RWPE2 (cell line): ENCODE data around the gene GABRB1.

Source experiments
- ATAC-seq: fragments of 200-7000 bp; cut with Tn5 transposase; 3 replicates; pipeline ENCODE4 v1.9.1; 2021; ENCODE audit warnings: low read depth
- DNase-seq: peaks from one replicate; pipeline ENCODE4 v3.0.0-alpha.2; 2020; ENCODE audit warnings: low spot score
- H3K27ac ChIP-seq: fragments of 450-650 bp; 2 replicates; pipeline ENCODE4 v1.5.1; 2017; ENCODE audit warnings: mild to moderate bottlenecking; ENCODE audit not compliant: poor library complexity, severe bottlenecking
- H3K27me3 ChIP-seq: fragments of 250-450 bp; sonication (Bioruptor Pico); 2 replicates; pipeline ENCODE4 v1.5.1; 2021; ENCODE audit warnings: mild to moderate bottlenecking, moderate library complexity; ENCODE audit not compliant: insufficient read depth, poor library complexity, severe bottlenecking
- H3K36me3 ChIP-seq: fragments of 250-450 bp; sonication (Bioruptor Pico); 2 replicates; pipeline ENCODE4 v1.5.1; 2020; ENCODE audit warnings: low read depth, mild to moderate bottlenecking, moderate library complexity
- H3K4me1 ChIP-seq: fragments of 250-450 bp; sonication (Bioruptor Pico); 2 replicates; pipeline ENCODE4 v1.5.1; 2021; ENCODE audit warnings: mild to moderate bottlenecking, moderate library complexity; ENCODE audit not compliant: insufficient read depth, poor library complexity, severe bottlenecking
- H3K4me3 ChIP-seq: fragments of 250-450 bp; sonication (Bioruptor Pico); 2 replicates; pipeline ENCODE4 v1.5.1; 2021; ENCODE audit warnings: mild to moderate bottlenecking, moderate library complexity; ENCODE audit not compliant: severe bottlenecking
- H3K9me3 ChIP-seq: fragments of 250-450 bp; sonication (Bioruptor Pico); 2 replicates; pipeline ENCODE4 v1.5.1; 2021; ENCODE audit warnings: mild to moderate bottlenecking, moderate library complexity; ENCODE audit not compliant: severe bottlenecking
- TF ChIP-seq, protein P1 (sequence below): fragments of 450-650 bp; IDR thresholded peaks from one replicate; pipeline ENCODE4 v1.5.1; 2017; ENCODE audit warnings: mild to moderate bottlenecking, moderate library complexity; ENCODE audit not compliant: poor library complexity, severe bottlenecking

GABRB1 gene

DNA sequence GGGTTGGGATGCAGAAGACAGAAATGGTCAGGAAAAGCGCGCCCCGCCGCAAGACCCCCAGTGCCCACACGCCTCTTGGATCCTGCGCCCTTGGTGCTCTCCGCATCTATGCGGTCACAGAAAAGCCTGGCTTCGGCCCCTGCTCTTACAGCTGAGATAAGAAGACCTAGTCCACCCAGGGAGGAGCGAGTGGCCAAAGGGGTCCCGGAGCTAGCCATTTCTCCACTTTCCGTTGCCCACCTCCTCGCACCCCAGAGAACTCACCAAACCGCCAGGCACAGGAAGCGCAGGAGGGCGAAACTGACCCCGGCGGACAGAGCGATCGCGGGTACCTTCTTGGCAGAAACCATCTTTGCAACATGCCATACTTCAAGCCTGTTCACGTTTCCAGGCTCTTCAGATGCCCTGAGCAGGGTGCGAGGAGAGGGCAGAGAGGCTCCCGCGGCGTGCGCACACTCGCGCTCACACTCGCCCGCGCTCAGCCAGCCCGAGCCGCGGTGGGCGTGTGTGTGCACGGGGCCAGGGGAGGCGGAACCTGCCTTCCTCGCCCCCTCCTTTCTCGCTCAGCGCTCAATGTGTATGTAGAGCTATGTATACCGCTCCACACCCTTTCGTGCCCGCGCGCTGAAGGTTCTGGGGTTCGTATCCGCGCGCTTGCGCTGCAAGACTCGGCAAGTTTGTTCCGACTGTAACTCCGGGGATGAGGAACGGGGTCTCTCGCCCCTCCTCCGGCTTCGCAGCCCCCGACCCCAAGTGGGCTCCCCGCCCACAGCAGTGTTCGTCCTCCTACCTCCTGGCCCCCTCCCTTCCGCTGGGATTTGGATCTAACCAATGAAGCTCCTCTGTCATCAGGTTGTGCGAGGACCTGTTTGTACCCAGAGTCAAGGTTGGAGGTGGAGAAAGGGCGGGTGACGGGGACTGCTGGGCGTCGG, 38.0 kb upstream of the GABRB1 start, which contains the start of gene GABRA4:
Gene GABRA4 (minus strand): TSS at position 507 of the 932 bp plus-strand sequence. CDS start 157 bp downstream, at position 350.
- peaks cover 58% of the 10 kb centered on the region for H3K27me3 ChIP-seq
- DNase-seq: peak; percentile 42
- H3K4me1 ChIP-seq: no peaks in the 10 kb centered on the region
- peak; percentile 35; the same call in 2 of the 3 replicates for ATAC-seq
- no peaks in the 10 kb centered on the region for H3K36me3 ChIP-seq
- H3K9me3 ChIP-seq: no peaks in the 10 kb centered on the region
- no peak within 1 kb of the TSS for H3K4me3 ChIP-seq
- TF ChIP-seq, protein P1, sequence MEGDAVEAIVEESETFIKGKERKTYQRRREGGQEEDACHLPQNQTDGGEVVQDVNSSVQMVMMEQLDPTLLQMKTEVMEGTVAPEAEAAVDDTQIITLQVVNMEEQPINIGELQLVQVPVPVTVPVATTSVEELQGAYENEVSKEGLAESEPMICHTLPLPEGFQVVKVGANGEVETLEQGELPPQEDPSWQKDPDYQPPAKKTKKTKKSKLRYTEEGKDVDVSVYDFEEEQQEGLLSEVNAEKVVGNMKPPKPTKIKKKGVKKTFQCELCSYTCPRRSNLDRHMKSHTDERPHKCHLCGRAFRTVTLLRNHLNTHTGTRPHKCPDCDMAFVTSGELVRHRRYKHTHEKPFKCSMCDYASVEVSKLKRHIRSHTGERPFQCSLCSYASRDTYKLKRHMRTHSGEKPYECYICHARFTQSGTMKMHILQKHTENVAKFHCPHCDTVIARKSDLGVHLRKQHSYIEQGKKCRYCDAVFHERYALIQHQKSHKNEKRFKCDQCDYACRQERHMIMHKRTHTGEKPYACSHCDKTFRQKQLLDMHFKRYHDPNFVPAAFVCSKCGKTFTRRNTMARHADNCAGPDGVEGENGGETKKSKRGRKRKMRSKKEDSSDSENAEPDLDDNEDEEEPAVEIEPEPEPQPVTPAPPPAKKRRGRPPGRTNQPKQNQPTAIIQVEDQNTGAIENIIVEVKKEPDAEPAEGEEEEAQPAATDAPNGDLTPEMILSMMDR: no peak
- no peak within 1 kb of the TSS for H3K27ac ChIP-seq

DNA sequence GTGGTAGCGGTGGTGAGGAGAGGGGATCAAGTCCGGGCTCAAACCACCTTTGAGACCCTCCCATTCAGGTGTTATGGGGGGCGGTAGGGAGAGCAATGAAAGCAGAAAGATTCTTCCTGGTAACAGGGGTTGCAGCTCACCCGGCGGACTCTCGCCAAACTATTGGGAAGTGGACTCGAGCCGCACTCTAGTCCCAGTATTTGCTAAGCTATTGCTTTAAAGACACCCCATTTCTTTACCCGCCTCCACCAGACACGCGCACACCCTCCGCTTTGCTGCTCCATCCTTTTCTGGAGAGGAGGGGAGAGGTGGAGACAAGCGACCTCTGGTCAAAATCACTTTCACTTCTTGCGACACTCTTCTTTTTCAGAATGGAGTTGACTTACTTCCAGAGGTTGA, 37.4 kb upstream of the GABRB1 start:
- ATAC-seq (no peak), DNase-seq (no peak)
- no peaks in the 10 kb centered on the region for H3K4me1 ChIP-seq
- TF ChIP-seq, protein P1: no peak
- H3K27me3 ChIP-seq: peaks cover 57% of the 10 kb centered on the region
- H3K4me3 ChIP-seq: no peak overlapping the region
- no peaks in the 10 kb centered on the region for H3K9me3 ChIP-seq
- H3K36me3 ChIP-seq: no peaks in the 10 kb centered on the region
- H3K27ac ChIP-seq: no peak overlapping the region

- no peaks in the 10 kb centered on the region for H3K36me3 ChIP-seq
- H3K4me3 ChIP-seq: no peak overlapping the region
- TF ChIP-seq, protein P1: no peak
- H3K4me1 ChIP-seq: no peaks in the 10 kb centered on the region
- no peak overlapping the region for H3K27ac ChIP-seq
- ATAC-seq (no peak), DNase-seq (no peak)
- H3K9me3 ChIP-seq: no peaks in the 10 kb centered on the region
- peaks cover 19% of the 10 kb centered on the region for H3K27me3 ChIP-seq
These were observed 31.8 kb upstream of the GABRB1 start for GRCh38 chr4:46999566-46999965.

GRCh38 chr4:47000406-47000805, 31.0 kb upstream of the GABRB1 start:
- TF ChIP-seq, protein P1: no peak
- no peak overlapping the region for H3K27ac ChIP-seq
- H3K36me3 ChIP-seq: no peaks in the 10 kb centered on the region
- no peak overlapping the region for H3K4me3 ChIP-seq
- H3K9me3 ChIP-seq: no peaks in the 10 kb centered on the region
- ATAC-seq (no peak), DNase-seq (no peak)
- H3K4me1 ChIP-seq: no peaks in the 10 kb centered on the region
- H3K27me3 ChIP-seq: peaks cover 10% of the 10 kb centered on the region

GRCh38 chr4:47002580-47002979, 28.8 kb upstream of the GABRB1 start:
- H3K4me1 ChIP-seq: no peaks in the 10 kb centered on the region
- no peaks in the 10 kb centered on the region for H3K9me3 ChIP-seq
- no peak overlapping the region for H3K4me3 ChIP-seq
- H3K36me3 ChIP-seq: no peaks in the 10 kb centered on the region
- TF ChIP-seq, protein P1: peak; percentile 36
- ATAC-seq: peak; percentile 64; the same call in 1 of the 3 replicates
- DNase-seq: no peak
- no peak overlapping the region for H3K27ac ChIP-seq
- peaks cover 4% of the 10 kb centered on the region for H3K27me3 ChIP-seq
